IPS-15b (cell line): ENCODE results near the gene CHST8.

Experiments used
- H3K27me3 ChIP-seq: one replicate; pipeline ENCODE4 v1.6.1; 2013; ENCODE audit warnings: low read length; ENCODE audit not compliant: control insufficient read depth, insufficient read depth
- H3K36me3 ChIP-seq: one replicate; pipeline ENCODE4 v1.6.1; 2013; ENCODE audit warnings: low read length; ENCODE audit not compliant: control insufficient read depth, insufficient read depth
- H3K4me1 ChIP-seq: one replicate; pipeline ENCODE4 v1.6.1; 2013; ENCODE audit warnings: mild to moderate bottlenecking, low read length; ENCODE audit not compliant: control insufficient read depth, insufficient read depth
- H3K4me3 ChIP-seq: one replicate; pipeline ENCODE4 v1.5.1; 2013; ENCODE audit warnings: low read depth, low read length
- H3K9ac ChIP-seq: one replicate; pipeline ENCODE4 v1.6.1; 2013; ENCODE audit warnings: low read depth, mild to moderate bottlenecking, low read length
- H3K9me3 ChIP-seq: one replicate; pipeline ENCODE4 v1.6.1; 2013; ENCODE audit warnings: mild to moderate bottlenecking, low read length; ENCODE audit not compliant: control insufficient read depth, insufficient read depth

CHST8 gene

GRCh38 chr19:33781996-33782395, 160.2 kb downstream of the CHST8 start:
- Histone ChIP-seq H3K27me3 (peaks cover 3% of the 10 kb centered on the region), H3K4me3 (no peak overlapping the region), H3K9ac (no peak overlapping the region), H3K4me1 (no peaks in the 10 kb centered on the region), H3K9me3 (no peaks in the 10 kb centered on the region), H3K36me3 (no peaks in the 10 kb centered on the region)

- no peaks in the 10 kb centered on the region for H3K36me3 ChIP-seq
- H3K4me3 ChIP-seq, result no peak overlapping the region
- H3K9me3 ChIP-seq, result no peaks in the 10 kb centered on the region
- peaks cover 3% of the 10 kb centered on the region for H3K27me3 ChIP-seq
- no peak overlapping the region for H3K9ac ChIP-seq
- no peaks in the 10 kb centered on the region for H3K4me1 ChIP-seq
These were observed 162.7 kb downstream of the CHST8 start for GRCh38 chr19:33784432-33784831.

DNA sequence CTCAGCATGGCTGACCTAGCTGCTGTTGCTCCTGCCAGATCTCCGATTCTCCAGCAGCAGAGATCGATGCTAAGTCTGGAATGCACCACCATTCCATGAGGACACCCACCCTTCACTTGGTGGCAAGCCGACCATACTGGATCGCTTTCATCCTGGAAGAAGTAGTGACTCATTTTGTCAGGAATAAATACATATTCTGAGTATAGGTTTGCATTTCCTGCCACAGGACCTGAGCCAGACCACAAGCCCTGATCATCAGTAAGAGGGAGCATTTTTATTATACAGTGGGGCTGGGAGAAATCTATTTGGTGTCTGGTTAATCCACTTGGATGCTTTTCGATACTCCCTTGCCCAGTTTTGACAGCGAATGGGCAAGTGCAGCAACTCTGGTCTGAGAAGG, 164.0 kb downstream of the CHST8 start:
- no peak overlapping the region for H3K4me3 ChIP-seq
- no peak overlapping the region for H3K9ac ChIP-seq
- no peaks in the 10 kb centered on the region for H3K9me3 ChIP-seq
- no peaks in the 10 kb centered on the region for H3K36me3 ChIP-seq
- H3K27me3 ChIP-seq, result peaks cover 3% of the 10 kb centered on the region
- H3K4me1 ChIP-seq, result no peaks in the 10 kb centered on the region

GRCh38 chr19:33788676-33789075, 166.9 kb downstream of the CHST8 start:
- H3K4me3 ChIP-seq, result no peak overlapping the region
- H3K9ac ChIP-seq, result no peak overlapping the region

DNA sequence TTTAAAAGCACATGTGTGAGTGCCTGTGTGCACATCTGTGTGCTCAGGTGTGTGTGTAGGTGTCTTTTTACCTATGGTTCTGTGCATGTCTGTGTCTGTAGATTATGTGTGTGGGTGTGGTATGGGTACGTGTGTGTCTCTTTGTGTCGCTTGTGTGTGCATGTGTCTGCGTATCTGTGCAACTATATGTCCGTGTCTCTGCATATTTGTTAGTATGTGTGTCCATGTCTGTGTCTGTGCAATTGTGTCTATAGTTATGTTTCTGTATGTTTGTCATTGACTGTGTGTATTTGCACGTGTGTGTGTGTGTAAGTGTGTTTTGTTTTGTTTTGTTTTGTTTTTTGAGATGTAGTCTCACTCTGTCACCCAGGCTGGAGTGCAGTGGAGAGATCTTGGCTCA, 167.6 kb downstream of the CHST8 start:
- Histone ChIP-seq H3K27me3 (peaks cover 7% of the 10 kb centered on the region), H3K36me3 (no peaks in the 10 kb centered on the region)

More at GRCh38 chr19:33788676-33789075, 166.9 kb downstream of the CHST8 start:
- H3K27me3 ChIP-seq, result peaks cover 7% of the 10 kb centered on the region
- no peaks in the 10 kb centered on the region for H3K9me3 ChIP-seq
- H3K36me3 ChIP-seq, result no peaks in the 10 kb centered on the region
- H3K4me1 ChIP-seq, result no peaks in the 10 kb centered on the region

DNA sequence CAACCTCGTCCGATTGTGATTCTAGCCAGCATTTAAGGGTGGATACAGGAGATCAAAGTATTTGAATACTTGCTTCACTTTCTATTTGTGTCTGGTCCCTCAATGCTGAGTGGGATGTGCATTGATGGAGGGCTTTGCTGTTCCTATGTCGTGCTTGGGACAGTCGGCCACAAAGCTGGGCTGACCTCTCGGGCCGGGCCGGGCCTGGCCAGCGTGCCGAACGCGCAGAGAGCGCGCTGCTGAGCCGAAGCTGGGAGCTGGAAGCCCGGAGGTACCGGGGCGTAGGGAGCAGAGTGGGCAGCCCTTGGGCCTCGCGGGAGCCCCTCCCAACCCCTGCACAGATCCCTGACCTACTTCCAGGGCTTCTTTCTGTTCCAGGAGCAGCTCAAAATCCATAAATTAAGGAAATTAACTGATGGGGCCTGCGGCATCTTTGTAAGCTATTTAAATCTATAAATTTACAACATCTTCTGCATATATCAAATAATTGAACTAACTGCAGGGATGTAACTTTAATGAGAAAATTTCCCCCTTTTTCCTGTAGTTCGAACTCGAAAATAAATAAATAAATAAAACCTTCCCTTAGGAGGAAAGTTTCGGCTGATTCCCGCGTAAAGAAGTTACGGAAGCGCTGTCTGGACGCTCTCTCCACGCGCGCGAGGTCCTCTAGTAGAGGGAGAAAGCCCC, 173.1 kb downstream of the CHST8 start:
- H3K9ac ChIP-seq, result no peak overlapping the region
- no peaks in the 10 kb centered on the region for H3K9me3 ChIP-seq
- H3K4me3 ChIP-seq, result peak overlapping the region; percentile 48
- no peaks in the 10 kb centered on the region for H3K36me3 ChIP-seq
- H3K4me1 ChIP-seq, result peaks cover 9% of the 10 kb centered on the region
- peaks cover 4% of the 10 kb centered on the region for H3K27me3 ChIP-seq

More for the DNA sequence above, 167.6 kb downstream of the CHST8 start:
- no peaks in the 10 kb centered on the region for H3K4me1 ChIP-seq
- H3K9me3 ChIP-seq, result no peaks in the 10 kb centered on the region
- H3K9ac ChIP-seq, result no peak overlapping the region
- H3K4me3 ChIP-seq, result no peak overlapping the region

DNA sequence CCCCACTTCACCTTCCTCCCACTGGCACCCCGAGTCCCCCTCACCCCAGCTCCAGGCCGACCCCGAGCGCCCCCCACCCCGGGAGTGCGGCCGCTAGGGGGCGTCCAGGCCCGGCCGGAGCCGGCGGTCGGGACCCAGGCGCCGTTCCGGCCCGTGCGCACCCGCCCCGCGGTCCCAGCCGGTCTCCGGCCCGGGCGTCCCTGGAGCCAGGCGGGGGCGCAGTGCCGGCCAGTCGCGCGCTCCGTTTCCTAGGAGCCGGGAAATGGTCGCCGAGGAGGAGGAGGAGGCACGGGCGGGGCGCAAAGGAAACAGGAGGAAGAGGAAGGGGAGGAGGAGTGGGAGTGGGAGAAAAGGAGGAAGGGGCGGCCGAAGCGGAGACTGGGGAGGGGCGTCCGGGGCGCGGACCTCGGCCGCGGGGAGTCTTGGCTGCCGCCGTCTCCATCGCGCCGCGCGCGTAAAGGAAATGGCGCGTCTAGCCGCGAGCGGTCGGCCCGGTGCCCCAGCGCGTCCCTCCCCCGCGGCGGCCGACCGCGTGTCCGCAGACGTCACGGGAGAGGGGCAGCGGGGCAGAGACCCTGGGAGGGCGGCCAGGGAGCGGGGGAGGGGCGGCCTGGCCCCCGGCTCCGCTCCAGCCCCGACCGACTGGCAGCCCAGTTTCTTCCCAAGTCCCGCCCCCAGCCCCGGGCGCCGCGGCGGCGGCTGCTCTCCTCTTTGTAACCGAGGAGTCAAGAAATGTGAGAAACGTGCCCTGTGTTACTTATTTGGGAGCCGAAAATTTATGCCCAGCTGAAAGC, 173.8 kb downstream of the CHST8 start:
- H3K4me3 ChIP-seq, result peak overlapping the region; percentile 50
- H3K9ac ChIP-seq, result peak overlapping the region; percentile 51
- H3K9me3 ChIP-seq, result no peaks in the 10 kb centered on the region
- peaks cover 6% of the 10 kb centered on the region for H3K27me3 ChIP-seq
- H3K36me3 ChIP-seq, result no peaks in the 10 kb centered on the region
- peaks cover 12% of the 10 kb centered on the region for H3K4me1 ChIP-seq

GRCh38 chr19:33796164-33796875, 174.6 kb downstream of the CHST8 start, which contains the start of gene KCTD15:
TSS of gene KCTD15 (plus strand) at chr19:33796870. CDS start at chr19:33800455, 3,585 bp downstream.
- peak within 1 kb of the TSS; percentile 73 for H3K4me3 ChIP-seq
- peaks cover 12% of the 10 kb centered on the region for H3K4me1 ChIP-seq
- peaks cover 3% of the 10 kb centered on the region for H3K36me3 ChIP-seq
- H3K9ac ChIP-seq, result peak within 1 kb of the TSS; percentile 68
- H3K9me3 ChIP-seq, result no peaks in the 10 kb centered on the region
- peaks cover 6% of the 10 kb centered on the region for H3K27me3 ChIP-seq

DNA sequence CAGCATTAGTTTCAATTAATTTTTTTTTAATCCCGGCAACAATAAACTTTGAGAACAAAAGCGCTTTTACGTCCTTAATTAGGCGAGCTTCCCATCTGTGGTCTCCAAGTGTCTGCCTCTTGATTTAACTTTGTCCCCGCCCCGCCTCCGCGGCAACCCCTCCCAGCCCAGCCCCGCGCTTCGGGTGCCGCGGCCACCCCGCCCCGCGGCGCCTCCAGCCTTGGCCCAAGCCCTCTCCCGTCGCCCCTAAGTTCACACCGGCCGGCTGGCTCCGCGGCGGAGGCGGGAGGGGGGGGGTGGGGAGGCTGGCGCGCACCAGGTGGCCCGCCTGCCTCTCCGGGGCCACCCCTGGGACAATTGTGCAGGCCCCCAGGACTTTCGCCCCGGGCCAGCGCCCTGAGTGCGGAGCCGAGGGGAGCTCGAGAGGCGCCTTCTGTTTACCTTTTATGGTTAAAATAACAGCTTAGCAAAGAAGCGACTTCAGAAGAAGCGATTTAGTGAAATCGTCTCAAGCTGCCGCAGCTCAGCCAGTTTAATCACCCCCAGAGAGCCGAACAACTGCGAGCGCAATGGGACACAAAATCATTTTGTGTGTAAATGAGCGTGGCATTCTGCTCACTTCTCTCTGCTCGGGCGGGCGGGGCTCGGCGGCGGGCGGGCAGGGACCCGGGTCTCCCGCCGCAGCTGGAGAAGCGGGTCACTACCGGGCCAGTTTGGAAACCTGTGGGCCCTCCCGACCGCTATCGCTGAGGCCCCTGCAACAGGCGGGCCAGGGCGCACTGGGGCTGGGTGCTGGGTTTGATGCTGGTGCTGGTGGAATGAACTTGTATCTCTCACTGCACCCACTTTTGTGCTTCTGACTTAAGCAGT, 176.3 kb downstream of the CHST8 start:
- Histone ChIP-seq H3K9me3 (no peaks in the 10 kb centered on the region), H3K9ac (peak overlapping the region; percentile 54), H3K36me3 (peaks cover 16% of the 10 kb centered on the region), H3K4me1 (peaks cover 12% of the 10 kb centered on the region), H3K27me3 (peaks cover 2% of the 10 kb centered on the region), H3K4me3 (peak overlapping the region; percentile 73)

DNA sequence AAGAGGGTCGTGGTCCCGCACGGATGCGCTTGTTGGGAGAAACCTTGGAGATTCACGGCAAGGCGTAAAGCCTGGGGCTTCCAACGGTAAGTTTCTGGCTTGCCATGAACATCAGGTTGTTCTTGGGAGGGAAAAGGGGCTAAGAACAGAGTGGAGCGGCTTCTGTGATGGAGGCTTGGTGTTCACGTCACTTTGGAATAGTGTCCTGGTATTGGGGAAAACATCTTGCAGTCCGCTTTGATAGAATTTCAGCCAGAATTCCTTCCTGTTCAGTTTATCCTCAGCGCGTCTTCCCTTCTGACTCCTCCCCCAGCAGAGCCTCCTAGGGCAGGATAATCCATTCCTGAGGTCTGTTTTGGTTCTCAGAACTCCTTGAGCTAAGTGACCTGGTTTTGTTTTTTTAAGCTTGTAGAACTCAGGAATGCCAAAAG, 176.9 kb downstream of the CHST8 start:
- H3K9me3 ChIP-seq, result no peaks in the 10 kb centered on the region
- peaks cover 12% of the 10 kb centered on the region for H3K4me1 ChIP-seq
- peaks cover 2% of the 10 kb centered on the region for H3K27me3 ChIP-seq
- peak overlapping the region; percentile 42 for H3K4me3 ChIP-seq
- H3K36me3 ChIP-seq, result peaks cover 21% of the 10 kb centered on the region
- H3K9ac ChIP-seq, result peak overlapping the region; percentile 0

DNA sequence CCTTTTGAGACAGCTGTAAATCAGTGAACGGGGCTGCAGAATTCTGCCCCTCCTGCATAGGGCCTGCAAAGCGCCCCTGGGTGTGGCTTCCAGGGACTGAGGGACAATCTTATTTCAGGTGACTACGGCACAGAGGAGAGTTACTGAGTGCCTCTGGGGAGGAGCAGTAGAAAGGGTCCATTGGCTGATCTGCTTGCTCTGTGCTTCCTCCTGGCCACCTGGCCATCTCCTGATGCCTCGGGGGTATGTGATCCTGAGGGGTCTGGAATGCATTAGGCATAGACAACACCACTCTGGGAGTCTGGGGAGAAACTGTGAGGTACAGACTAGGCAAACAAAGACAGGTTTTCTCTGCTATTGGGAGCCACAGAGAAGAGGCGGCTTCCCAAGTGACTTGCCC, 177.7 kb downstream of the CHST8 start:
- H3K27me3 ChIP-seq, result peaks cover 2% of the 10 kb centered on the region
- no peak overlapping the region for H3K9ac ChIP-seq
- peaks cover 12% of the 10 kb centered on the region for H3K4me1 ChIP-seq
- H3K4me3 ChIP-seq, result no peak overlapping the region
- no peaks in the 10 kb centered on the region for H3K9me3 ChIP-seq
- H3K36me3 ChIP-seq, result peaks cover 29% of the 10 kb centered on the region
